HepG2 (cell line): ENCODE results near the gene MT1F. TPM values are rescaled to one million over a fixed set of nuclear protein-coding genes. Genes with fewer than 3 reads are reported as not detected.

Experiments used
- AGO2 ChIP-seq: fragments of 200-400 bp; formaldehyde crosslinking; optimal IDR thresholded peaks from 2 replicates; pipeline ENCODE3; 2017; ENCODE audit warnings: mild to moderate bottlenecking, low read depth, low read length, moderate library complexity
- CENPT ChIP-seq: sonication (generic); formaldehyde crosslinking; IDR thresholded peaks from 2 replicates; pipeline ENCODE4 v1.8.0; 2022; ENCODE audit warnings: low read depth, mild to moderate bottlenecking, moderate library complexity, missing genetic modification reagents
- CREB1 ChIP-seq, 2 experiments: fragments of 450-650 bp in 1 of 2; IDR thresholded peaks; 2 replicates each; pipeline ENCODE4 v1.6.1; 2016 to 2017; ENCODE audit warnings: control low read depth in 1 of 2, mild to moderate bottlenecking in 1 of 2, missing compliant biosample characterization in 1 of 2, missing genetic modification characterization in 1 of 2
- HES4 ChIP-seq: sonication (generic); formaldehyde crosslinking; IDR thresholded peaks from 2 replicates; pipeline ENCODE4 v1.9.0; 2021; ENCODE audit warnings: mild to moderate bottlenecking, missing genetic modification reagents, borderline replicate concordance
- HHEX ChIP-seq: IDR thresholded peaks from 2 replicates; pipeline ENCODE4 v1.6.1; 2016; ENCODE audit warnings: control low read depth
- HMG20B ChIP-seq: conservative IDR thresholded peaks from 2 replicates; pipeline ENCODE4 v1.6.1; 2016; ENCODE audit warnings: missing genetic modification reagents, missing compliant biosample characterization
- NR3C1 ChIP-seq: sonication (generic); formaldehyde crosslinking; IDR thresholded peaks from 2 replicates; pipeline ENCODE4 v1.4.0; 2020; ENCODE audit warnings: missing genetic modification reagents
- SMAD1 ChIP-seq: sonication (generic); formaldehyde crosslinking; IDR thresholded peaks from 2 replicates; pipeline ENCODE4 v1.4.0; 2020; ENCODE audit warnings: missing genetic modification reagents, low read depth, mild to moderate bottlenecking, borderline replicate concordance
- STAT5B ChIP-seq: sonication (generic); formaldehyde crosslinking; IDR thresholded peaks from 2 replicates; pipeline ENCODE4 v1.4.0; 2020; ENCODE audit warnings: missing genetic modification reagents
- U2AF2 ChIP-seq: fragments of 200-400 bp; formaldehyde crosslinking; IDR thresholded peaks from 2 replicates; pipeline ENCODE4 v1.6.1; 2017; ENCODE audit warnings: low read depth, mild to moderate bottlenecking, low read length
- ZNF3 ChIP-seq: IDR thresholded peaks from 2 replicates; pipeline ENCODE4 v1.7.0; 2017; ENCODE audit warnings: inconsistent platforms
- ZNF337 ChIP-seq: sonication (generic); formaldehyde crosslinking; IDR thresholded peaks from 2 replicates; pipeline ENCODE4 v1.5.1; 2020; ENCODE audit warnings: missing genetic modification reagents, low read depth, mild to moderate bottlenecking, borderline replicate concordance
- ZNF549 ChIP-seq: sonication (generic); formaldehyde crosslinking; IDR thresholded peaks from 2 replicates; pipeline ENCODE4 v1.5.0; 2020; ENCODE audit warnings: missing genetic modification reagents
- ZNF569 ChIP-seq: sonication (generic); formaldehyde crosslinking; IDR thresholded peaks from 2 replicates; pipeline ENCODE4 v1.5.0; 2020; ENCODE audit warnings: mild to moderate bottlenecking, missing genetic modification reagents, moderate library complexity, borderline replicate concordance
- ZZZ3 ChIP-seq: sonication (generic); formaldehyde crosslinking; IDR thresholded peaks from 2 replicates; pipeline ENCODE4 v1.4.0; 2020; ENCODE audit warnings: missing genetic modification reagents, mild to moderate bottlenecking, borderline replicate concordance
- polyA plus RNA-seq, 8 experiments: library from polyadenylated mRNA; depleted of rRNA in 3 of 8; stranded (reverse) in 7 of 8; unstranded in 1 of 8; fragments of >200 nt; fragmentation: Illumina TruSeq in 4 of 8; extraction: Trizol in 4 of 8; gene quantifications; 2 replicates each; pipeline versions ENCODE4 v1.2.1 to v1.2.3, GENCODE V29; 2011 to 2016; ENCODE audit warnings: low read depth in 4 of 8, missing spikeins in 1 of 8, mixed read lengths in 1 of 8; ENCODE audit not compliant: insufficient read depth in 1 of 8
- total RNA-seq, 5 experiments: library from RNA; depleted of rRNA; stranded (reverse); fragments of >200 nt; fragmentation: Illumina TruSeq; extraction: Trizol; gene quantifications; 2 replicates each; pipeline ENCODE4 v1.2.3, GENCODE V29; 2016; ENCODE audit warnings: low read depth in 1 of 5
- TF ChIP-seq, protein P1 (sequence below): sonication (generic); formaldehyde crosslinking; IDR thresholded peaks from 2 replicates; pipeline ENCODE4 v1.4.0; 2020; ENCODE audit warnings: missing genetic modification reagents
- TF ChIP-seq, protein P2 (sequence below): sonication (generic); formaldehyde crosslinking; conservative IDR thresholded peaks from 2 replicates; pipeline ENCODE4 v1.4.0; 2020; ENCODE audit warnings: missing genetic modification reagents
- TF ChIP-seq, protein P3 (sequence below): sonication (generic); IDR thresholded peaks from 2 replicates; pipeline ENCODE4 v1.6.1; 2016; ENCODE audit warnings: low read depth, borderline replicate concordance
- TF ChIP-seq, protein P4 (sequence below): fragments of 450-650 bp; IDR thresholded peaks from 2 replicates; pipeline ENCODE4 v1.6.1; 2016
- TF ChIP-seq, protein P5 (sequence below): sonication (generic); formaldehyde crosslinking; IDR thresholded peaks from 2 replicates; pipeline ENCODE4 v1.5.0; 2020; ENCODE audit warnings: mild to moderate bottlenecking, missing genetic modification reagents, borderline replicate concordance

Gene MT1F
- total and polyA plus RNA-seq, 2 of the 13 experiments (the other 11 are each of a cell fraction or from before 2014, with no cell fraction given) = 1.9 to 169 TPM

DNA sequence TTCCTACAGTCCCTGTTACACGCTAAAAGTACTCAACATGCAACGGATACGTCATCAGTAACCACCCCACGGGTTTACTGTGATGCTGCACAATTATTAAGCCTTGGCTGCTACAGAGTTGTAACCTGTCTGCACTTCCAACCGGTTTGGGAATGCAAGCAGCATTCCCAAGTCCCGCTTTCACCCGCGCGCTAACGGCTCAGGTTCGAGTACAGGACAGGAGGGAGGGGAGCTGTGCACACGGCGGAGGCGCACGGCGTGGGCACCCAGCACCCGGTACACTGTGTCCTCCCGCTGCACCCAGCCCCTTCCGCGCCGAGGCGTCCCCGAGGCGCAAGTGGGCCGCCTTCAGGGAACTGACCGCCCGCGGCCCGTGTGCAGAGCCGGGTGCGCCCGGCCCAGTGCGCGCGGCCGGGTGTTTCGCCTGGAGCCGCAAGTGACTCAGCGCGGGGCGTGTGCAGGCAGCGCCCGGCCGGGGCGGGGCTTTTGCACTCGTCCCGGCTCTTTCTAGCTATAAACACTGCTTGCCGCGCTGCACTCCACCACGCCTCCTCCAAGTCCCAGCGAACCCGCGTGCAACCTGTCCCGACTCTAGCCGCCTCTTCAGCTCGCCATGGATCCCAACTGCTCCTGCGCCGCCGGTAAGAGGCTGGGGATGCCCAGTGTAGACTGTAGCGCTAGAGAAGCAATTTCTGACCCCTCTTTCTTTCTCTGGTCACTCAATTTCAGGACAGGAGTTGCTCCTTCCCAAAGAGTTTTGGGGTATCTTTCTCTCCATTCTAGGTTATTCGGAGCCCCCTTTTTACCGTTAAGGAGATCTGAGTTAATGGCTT lies 49.5 kb upstream of the MT1F start, which contains the start of gene MT2A (continued):
- TF ChIP-seq, protein P1, sequence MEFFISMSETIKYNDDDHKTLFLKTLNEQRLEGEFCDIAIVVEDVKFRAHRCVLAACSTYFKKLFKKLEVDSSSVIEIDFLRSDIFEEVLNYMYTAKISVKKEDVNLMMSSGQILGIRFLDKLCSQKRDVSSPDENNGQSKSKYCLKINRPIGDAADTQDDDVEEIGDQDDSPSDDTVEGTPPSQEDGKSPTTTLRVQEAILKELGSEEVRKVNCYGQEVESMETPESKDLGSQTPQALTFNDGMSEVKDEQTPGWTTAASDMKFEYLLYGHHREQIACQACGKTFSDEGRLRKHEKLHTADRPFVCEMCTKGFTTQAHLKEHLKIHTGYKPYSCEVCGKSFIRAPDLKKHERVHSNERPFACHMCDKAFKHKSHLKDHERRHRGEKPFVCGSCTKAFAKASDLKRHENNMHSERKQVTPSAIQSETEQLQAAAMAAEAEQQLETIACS = peak; percentile 88
- no peak; the same call in 1 of the 2 replicates for TF ChIP-seq ZZZ3
- no peak for TF ChIP-seq ZNF549 (CRISPR knock-in tag)
- TF ChIP-seq NR3C1 (CRISPR knock-in tag) = 0 out of 2 replicates have a peak, but pooled peaks have one; percentile 69
- TF ChIP-seq, protein P2, sequence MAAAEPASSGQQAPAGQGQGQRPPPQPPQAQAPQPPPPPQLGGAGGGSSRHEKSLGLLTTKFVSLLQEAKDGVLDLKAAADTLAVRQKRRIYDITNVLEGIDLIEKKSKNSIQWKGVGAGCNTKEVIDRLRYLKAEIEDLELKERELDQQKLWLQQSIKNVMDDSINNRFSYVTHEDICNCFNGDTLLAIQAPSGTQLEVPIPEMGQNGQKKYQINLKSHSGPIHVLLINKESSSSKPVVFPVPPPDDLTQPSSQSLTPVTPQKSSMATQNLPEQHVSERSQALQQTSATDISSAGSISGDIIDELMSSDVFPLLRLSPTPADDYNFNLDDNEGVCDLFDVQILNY (CRISPR knock-in tag) = peak; percentile 52; the same call in 1 of the 2 replicates
- peak; percentile 83 for TF ChIP-seq STAT5B (CRISPR knock-in tag)
- TF ChIP-seq CREB1 (IDR thresholded peaks at IDR 0.05) = peak; percentile 90
- no peak; the same call in 1 of the 2 replicates for TF ChIP-seq CREB1 (CRISPR knock-in tag; IDR thresholded peaks at IDR 0.05)
- no peak for TF ChIP-seq ZNF569 (CRISPR knock-in tag)
- TF ChIP-seq, protein P3, sequence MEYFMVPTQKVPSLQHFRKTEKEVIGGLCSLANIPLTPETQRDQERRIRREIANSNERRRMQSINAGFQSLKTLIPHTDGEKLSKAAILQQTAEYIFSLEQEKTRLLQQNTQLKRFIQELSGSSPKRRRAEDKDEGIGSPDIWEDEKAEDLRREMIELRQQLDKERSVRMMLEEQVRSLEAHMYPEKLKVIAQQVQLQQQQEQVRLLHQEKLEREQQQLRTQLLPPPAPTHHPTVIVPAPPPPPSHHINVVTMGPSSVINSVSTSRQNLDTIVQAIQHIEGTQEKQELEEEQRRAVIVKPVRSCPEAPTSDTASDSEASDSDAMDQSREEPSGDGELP = peak; percentile 39; the same call in 1 of the 2 replicates
- TF ChIP-seq HMG20B (CRISPR knock-in tag) = peak; percentile 78; the same call in 1 of the 2 replicates
- TF ChIP-seq, protein P4, sequence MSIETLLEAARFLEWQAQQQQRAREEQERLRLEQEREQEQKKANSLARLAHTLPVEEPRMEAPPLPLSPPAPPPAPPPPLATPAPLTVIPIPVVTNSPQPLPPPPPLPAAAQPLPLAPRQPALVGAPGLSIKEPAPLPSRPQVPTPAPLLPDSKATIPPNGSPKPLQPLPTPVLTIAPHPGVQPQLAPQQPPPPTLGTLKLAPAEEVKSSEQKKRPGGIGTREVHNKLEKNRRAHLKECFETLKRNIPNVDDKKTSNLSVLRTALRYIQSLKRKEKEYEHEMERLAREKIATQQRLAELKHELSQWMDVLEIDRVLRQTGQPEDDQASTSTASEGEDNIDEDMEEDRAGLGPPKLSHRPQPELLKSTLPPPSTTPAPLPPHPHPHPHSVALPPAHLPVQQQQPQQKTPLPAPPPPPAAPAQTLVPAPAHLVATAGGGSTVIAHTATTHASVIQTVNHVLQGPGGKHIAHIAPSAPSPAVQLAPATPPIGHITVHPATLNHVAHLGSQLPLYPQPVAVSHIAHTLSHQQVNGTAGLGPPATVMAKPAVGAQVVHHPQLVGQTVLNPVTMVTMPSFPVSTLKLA = peak; percentile 82
- peak; percentile 8; the same call in 1 of the 2 replicates for TF ChIP-seq CENPT (CRISPR knock-in tag)
- TF ChIP-seq AGO2 = peak; percentile 76
- TF ChIP-seq, protein P5, sequence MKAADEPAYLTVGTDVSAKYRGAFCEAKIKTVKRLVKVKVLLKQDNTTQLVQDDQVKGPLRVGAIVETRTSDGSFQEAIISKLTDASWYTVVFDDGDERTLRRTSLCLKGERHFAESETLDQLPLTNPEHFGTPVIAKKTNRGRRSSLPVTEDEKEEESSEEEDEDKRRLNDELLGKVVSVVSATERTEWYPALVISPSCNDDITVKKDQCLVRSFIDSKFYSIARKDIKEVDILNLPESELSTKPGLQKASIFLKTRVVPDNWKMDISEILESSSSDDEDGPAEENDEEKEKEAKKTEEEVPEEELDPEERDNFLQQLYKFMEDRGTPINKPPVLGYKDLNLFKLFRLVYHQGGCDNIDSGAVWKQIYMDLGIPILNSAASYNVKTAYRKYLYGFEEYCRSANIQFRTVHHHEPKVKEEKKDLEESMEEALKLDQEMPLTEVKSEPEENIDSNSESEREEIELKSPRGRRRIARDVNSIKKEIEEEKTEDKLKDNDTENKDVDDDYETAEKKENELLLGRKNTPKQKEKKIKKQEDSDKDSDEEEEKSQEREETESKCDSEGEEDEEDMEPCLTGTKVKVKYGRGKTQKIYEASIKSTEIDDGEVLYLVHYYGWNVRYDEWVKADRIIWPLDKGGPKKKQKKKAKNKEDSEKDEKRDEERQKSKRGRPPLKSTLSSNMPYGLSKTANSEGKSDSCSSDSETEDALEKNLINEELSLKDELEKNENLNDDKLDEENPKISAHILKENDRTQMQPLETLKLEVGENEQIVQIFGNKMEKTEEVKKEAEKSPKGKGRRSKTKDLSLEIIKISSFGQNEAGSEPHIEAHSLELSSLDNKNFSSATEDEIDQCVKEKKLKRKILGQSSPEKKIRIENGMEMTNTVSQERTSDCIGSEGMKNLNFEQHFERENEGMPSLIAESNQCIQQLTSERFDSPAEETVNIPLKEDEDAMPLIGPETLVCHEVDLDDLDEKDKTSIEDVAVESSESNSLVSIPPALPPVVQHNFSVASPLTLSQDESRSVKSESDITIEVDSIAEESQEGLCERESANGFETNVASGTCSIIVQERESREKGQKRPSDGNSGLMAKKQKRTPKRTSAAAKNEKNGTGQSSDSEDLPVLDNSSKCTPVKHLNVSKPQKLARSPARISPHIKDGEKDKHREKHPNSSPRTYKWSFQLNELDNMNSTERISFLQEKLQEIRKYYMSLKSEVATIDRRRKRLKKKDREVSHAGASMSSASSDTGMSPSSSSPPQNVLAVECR = peak; percentile 81
- no peak for TF ChIP-seq SMAD1 (CRISPR knock-in tag)
- no peak for TF ChIP-seq U2AF2
- peak; percentile 25; the same call in 1 of the 2 replicates for TF ChIP-seq ZNF3 (CRISPR knock-in tag)
- no peak for TF ChIP-seq HHEX (CRISPR knock-in tag)
- peak; percentile 81; the same call in 1 of the 2 replicates for TF ChIP-seq HES4
- TF ChIP-seq ZNF337 (CRISPR knock-in tag) = peak; percentile 91; the same call in 1 of the 2 replicates
